Esophagus squamous epithelium (tissue), 4 donors: Measurements from ENCODE around the gene A2ML1.

Experiments
- CTCF ChIP-seq, 6 experiments: fragments of 450-650 bp in 4 of 6; fragments of 200-600 bp in 2 of 6; sonication (generic) in 2 of 6; IDR thresholded peaks; one replicate each; pipeline ENCODE4 v1.5.1; 2016 to 2019; ENCODE audit warnings: antibody characterized with exemption in 6 of 6, mild to moderate bottlenecking in 4 of 6, moderate library complexity in 4 of 6
- POLR2A ChIP-seq, 4 donors: fragments of 450-650 bp; IDR thresholded peaks; one replicate each; pipeline ENCODE4 v1.6.1; 2017; ENCODE audit warnings: antibody characterized with exemption in 4 of 4, mild to moderate bottlenecking in 4 of 4, moderate library complexity in 3 of 4

GRCh38 chr12:8866429-8866828 is 44.0 kb downstream of the A2ML1 start:
- TF ChIP-seq CTCF (IDR thresholded peaks at IDR 0.05) (no peak), POLR2A (IDR thresholded peaks at IDR 0.05) (no peak)
